ENCODE measurements around the gene SLC17A1.
"Not testable (repeated sequence)": the region's sequence is repeated elsewhere in the genome, so short reads cannot be mapped to it uniquely, and the experiment has no call there.

The SLC17A1 gene

DNA sequence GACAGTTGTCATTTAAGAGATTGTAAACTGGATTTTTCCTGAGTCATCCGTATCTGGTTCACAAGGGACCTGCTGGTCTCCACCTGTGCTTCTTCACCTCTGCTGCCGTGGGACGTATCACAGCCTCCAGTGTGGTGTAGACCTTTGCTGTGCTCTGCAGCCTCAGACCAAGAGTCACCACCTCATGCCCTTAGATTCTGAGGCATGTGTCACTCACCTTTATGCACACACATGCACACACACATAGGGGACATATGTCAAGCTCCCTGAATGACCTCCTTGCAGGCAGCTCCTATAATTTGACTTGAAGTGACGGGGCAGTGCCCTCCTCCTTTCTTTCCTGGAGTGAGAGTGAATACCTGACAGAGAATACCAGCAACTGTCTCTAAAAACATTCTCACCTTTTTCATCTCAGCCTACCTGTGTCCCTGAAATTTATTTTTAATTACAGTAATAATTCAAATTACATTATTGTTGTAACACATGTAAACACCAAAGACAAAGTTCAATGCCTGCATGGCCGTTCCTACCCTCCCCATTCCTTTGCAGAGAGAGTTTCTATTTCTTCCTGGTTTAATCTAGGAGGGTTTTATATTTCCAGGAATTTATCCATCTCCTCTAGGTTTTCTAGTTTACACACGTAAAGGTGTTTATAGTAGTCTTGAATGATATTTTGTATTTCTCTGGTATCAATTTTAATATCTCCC is 73.8 kb downstream of the SLC17A1 start:
- DNase-seq (ENCODE audit: low read depth in 2 of 2, low spot score in 1 of 2): no peak

- no peak for DNase-seq (ENCODE audit: low read depth in 2 of 2, low spot score in 1 of 2)
Observed at GRCh38 chr6:25756382-25757363, 75.2 kb downstream of the SLC17A1 start.

- DNase-seq (ENCODE audit: low read depth in 2 of 2, low spot score in 1 of 2): no peak
Observed at GRCh38 chr6:25755483-25755882, 76.4 kb downstream of the SLC17A1 start.

GRCh38 chr6:25754535-25754934 is 77.3 kb downstream of the SLC17A1 start, which contains the start of gene SLC17A4:
SLC17A4 (plus strand) TSS chr6:25754742; CDS start chr6:25761963, 7,221 bp downstream.
- DNase-seq (ENCODE audit: low read depth in 2 of 2, low spot score in 1 of 2): no peak

DNA sequence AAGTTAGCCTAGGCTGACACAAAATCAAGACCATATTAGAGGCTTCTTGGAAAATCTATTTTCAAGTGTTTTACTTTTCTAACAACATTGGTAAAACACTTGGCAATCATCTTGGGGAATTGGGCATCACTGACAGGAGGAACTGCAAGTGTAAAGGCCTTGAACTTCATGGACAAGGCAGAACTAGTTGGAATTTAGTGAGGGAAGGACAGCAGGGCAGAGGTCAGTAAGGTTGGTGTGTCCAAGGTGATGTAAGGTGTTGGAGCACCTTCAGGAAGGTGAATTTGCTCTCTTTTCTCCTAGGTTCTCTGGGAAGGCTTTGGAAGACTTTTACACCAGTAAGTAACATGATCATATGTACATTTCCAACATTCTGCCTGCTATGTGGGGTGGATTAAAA is 78.8 kb downstream of the SLC17A1 start:
- no peak for DNase-seq (ENCODE audit: low read depth in 2 of 2, low spot score in 1 of 2)

DNA sequence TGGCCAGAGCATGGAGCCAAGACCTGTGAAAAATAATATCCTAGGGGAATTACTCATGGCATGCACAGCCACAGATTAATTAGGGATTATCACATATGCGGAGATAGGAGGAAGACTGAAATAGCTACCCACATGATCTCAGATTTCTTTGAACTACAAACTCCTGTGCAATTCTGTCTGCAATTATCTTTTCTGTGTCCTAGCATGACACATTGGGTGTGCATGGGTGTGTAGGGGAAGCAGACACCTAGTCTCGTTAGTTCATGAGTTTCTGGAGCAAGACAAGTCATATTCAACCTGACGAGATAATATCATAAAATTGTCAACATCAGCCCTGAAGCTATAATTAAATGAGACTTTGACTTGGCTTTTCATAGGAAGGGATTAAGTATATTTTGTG is 80.9 kb downstream of the SLC17A1 start:
- DNase-seq (ENCODE audit: low read depth in 2 of 2, low spot score in 1 of 2): no peak

- no peak for DNase-seq (ENCODE audit: low read depth in 2 of 2, low spot score in 1 of 2)
Observed at GRCh38 chr6:25749837-25750236, 82.0 kb downstream of the SLC17A1 start.

GRCh38 chr6:25748601-25749517 is 83.0 kb downstream of the SLC17A1 start:
- not testable (repeated sequence) for DNase-seq (ENCODE audit: low read depth in 2 of 2, low spot score in 1 of 2)

DNA sequence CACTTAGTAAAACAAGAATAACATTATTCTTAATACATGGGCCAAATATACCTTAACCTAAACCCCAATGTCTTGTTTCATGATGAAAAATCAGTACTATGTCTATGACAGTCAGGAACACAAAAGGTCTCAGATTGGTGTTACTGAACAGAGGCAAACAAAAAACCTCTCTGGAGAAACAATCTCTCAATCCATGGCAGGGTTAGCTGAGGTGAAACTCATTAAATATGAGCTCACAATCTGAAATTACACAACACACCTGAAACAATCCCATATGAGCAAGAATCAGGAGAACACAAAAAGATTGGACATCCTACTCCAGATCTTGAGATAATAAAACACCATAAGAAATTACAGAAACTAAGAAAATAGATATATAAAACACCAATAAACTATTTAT is 83.8 kb downstream of the SLC17A1 start:
- DNase-seq (ENCODE audit: low read depth in 2 of 2, low spot score in 1 of 2): no peak

DNA sequence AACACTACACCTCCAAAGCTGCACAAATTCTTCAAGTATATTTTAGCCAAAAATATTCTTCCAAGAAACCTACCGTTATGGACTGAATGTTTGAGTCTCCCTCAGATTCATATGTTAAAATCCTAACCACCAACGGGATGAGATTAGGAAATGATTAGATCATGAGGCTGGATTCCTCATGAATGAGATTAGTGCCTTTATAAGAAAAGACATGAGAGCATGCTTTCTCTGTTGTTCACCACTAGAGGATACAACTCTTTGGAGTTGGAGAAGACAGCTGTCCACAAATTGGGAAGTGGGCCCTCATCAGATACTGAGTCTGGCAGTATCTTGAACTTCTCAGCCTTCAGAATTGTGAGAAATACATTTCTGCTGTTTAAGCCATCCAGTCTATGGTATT is 84.4 kb downstream of the SLC17A1 start:
- no peak for DNase-seq (ENCODE audit: low read depth in 2 of 2, low spot score in 1 of 2)

- DNase-seq (ENCODE audit: low read depth in 2 of 2, low spot score in 1 of 2): no peak
Observed at GRCh38 chr6:25746968-25747367, 84.9 kb downstream of the SLC17A1 start.

DNA sequence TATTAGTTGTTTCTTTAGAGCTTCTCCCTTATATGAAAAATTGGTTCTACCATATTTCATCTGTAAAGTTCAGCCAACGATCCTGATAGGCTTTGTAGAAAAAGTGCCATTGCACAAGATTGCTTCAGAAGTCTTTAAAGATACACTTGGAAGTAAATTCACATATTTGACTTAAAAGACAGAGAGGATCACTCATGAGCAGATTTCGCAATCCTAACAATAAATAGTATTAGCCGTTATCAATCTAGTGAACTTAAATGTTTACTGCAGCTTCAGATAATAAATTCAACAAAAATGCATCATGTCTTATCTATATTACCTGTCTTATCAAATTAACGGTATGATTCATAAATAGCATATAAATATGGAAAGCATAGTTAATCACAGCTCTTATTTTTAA is 86.0 kb downstream of the SLC17A1 start:
- DNase-seq (ENCODE audit: low read depth in 2 of 2, low spot score in 1 of 2): no peak

DNA sequence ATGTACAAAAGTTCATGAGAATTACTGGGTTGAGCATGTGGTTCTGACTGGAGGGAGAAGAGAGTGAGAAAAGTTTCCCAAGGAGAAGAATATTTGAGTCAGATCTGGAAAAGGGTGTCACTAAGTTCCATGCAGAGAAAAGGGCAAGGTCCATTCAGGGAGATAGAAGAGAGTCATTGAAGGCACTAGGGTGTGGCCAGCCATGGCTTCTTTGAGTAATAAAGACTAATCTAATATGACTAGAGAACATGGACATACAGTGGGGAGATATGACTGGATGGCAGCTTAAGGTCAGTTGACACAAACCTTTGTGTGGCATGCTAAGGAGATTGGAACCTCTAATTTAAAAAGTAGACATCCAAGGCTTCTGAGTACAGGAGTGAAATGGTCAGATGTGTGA is 88.0 kb downstream of the SLC17A1 start:
- no peak for DNase-seq (ENCODE audit: low read depth in 2 of 2, low spot score in 1 of 2)

DNA sequence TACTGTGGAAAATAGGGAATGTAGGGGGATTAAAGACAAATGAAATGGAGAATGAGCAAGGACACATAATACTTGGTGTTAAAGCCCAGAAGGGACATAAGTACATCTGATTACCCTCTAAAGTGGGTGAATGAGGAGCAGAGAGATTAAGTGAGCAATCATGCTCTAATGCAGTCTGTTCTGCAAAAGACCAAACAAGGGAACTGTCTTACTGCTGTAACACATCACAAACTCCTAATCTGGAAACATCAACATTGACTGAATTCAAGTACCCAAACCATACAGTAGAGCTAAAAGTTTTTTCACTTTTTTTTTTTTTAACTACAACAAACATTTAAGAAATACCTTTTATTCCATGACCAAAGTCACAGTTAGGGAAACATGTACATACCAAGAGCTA is 96.6 kb downstream of the SLC17A1 start:
- no peak for DNase-seq (ENCODE audit: low read depth in 2 of 2, low spot score in 1 of 2)

Data from stimulated activated CD8-positive, alpha-beta memory T cell treated with anti-CD3 and anti-CD28 coated beads, Interleukin-4, amount 100 ng/mL, for 1 hour (primary cell).